Measurements from ENCODE around the gene LAMC1. TPM values are rescaled to one million over a fixed set of nuclear protein-coding genes. Genes with fewer than 3 reads are reported as not detected.

The LAMC1 gene
- total RNA-seq, 1 experiment from 2014 or later, result 71.5 TPM

- no peaks in the 10 kb centered on the region for H3K36me3 ChIP-seq (ENCODE audit: low read depth, low read length)
- peak overlapping the region; percentile 77 for H3K27ac ChIP-seq (ENCODE audit: low read length)
- no TSS peak for BruUV-seq (replicated peaks)
- CTCF ChIA-PET, result no interaction called here
- no peak overlapping the region for H3K4me2 ChIP-seq (ENCODE audit: low read length)
- TF ChIP-seq EZH2phosphoT487 (IDR thresholded peaks at IDR 0.05; ENCODE audit: borderline replicate concordance, low read length), result no peak
- no peak for TF ChIP-seq CTCF (conservative IDR thresholded peaks at IDR 0.05; ENCODE audit: low read depth, low read length)
- TF ChIP-seq EZH2 (IDR thresholded peaks at IDR 0.05; ENCODE audit: low read length, unreplicated experiment), result no peak
- H3K27me3 ChIP-seq (ENCODE audit: low read length), result no peaks in the 10 kb centered on the region
- DNase-seq (peak; percentile 35), ATAC-seq (peak; percentile 37)
- no peak overlapping the region for H3K9ac ChIP-seq (ENCODE audit: low read length)
- POLR2A ChIA-PET (ENCODE audit: unreplicated experiment), result no interaction called here
- intact Hi-C loops (cut with micrococcal nuclease), result no loop called here
- H3K9me2 ChIP-seq (replicated peaks; ENCODE audit: low read length), result no peaks in the 10 kb centered on the region
- H3F3A ChIP-seq (ENCODE audit: low read length, unreplicated experiment), result no peaks in the 10 kb centered on the region
- peaks cover 91% of the 10 kb centered on the region for H3K79me2 ChIP-seq (ENCODE audit: low read length)
- H2AFZ ChIP-seq (ENCODE audit: low read length), result no peak overlapping the region
- H3K4me3 ChIP-seq (ENCODE audit: low read length), result no peak overlapping the region
- no peaks in the 10 kb centered on the region for H3K9me3 ChIP-seq (ENCODE audit: low read length)
- H3K4me1 ChIP-seq (ENCODE audit: insufficient read depth, low read length), result peaks cover 34% of the 10 kb centered on the region
- H4K20me1 ChIP-seq (ENCODE audit: low read length), result peaks cover 4% of the 10 kb centered on the region; the same call in 1 of the 2 replicates
Observed at GRCh38 chr1:183051546-183051945, 28.3 kb downstream of the LAMC1 start.

- DNase-seq, result peak; percentile 69
- intact Hi-C loops (cut with micrococcal nuclease), result no loop called here
- Histone ChIP-seq H3K36me3 (ENCODE audit: low read depth, low read length) (no peaks in the 10 kb centered on the region), H4K20me1 (ENCODE audit: low read length) (peaks cover 4% of the 10 kb centered on the region; the same call in 1 of the 2 replicates), H3K27ac (ENCODE audit: low read length) (peak overlapping the region; percentile 77), H3F3A (ENCODE audit: low read length, unreplicated experiment) (no peaks in the 10 kb centered on the region), H3K9me2 (replicated peaks; ENCODE audit: low read length) (no peaks in the 10 kb centered on the region), H3K4me3 (ENCODE audit: low read length) (no peak overlapping the region), H3K4me1 (ENCODE audit: insufficient read depth, low read length) (peaks cover 42% of the 10 kb centered on the region), H3K79me2 (ENCODE audit: low read length) (peaks cover 91% of the 10 kb centered on the region), H3K9ac (ENCODE audit: low read length) (peak overlapping the region; percentile 44), H3K4me2 (ENCODE audit: low read length) (peak overlapping the region; percentile 32; the same call in 1 of the 2 replicates), H3K27me3 (ENCODE audit: low read length) (no peaks in the 10 kb centered on the region), H3K9me3 (ENCODE audit: low read length) (no peaks in the 10 kb centered on the region), H2AFZ (ENCODE audit: low read length) (no peak overlapping the region)
- ATAC-seq, result peak; percentile 82
- CTCF ChIA-PET, result no interaction called here
- TF ChIP-seq EZH2phosphoT487 (IDR thresholded peaks at IDR 0.05; ENCODE audit: borderline replicate concordance, low read length), result no peak
- TF ChIP-seq CTCF (conservative IDR thresholded peaks at IDR 0.05; ENCODE audit: low read depth, low read length), result no peak
- TF ChIP-seq EZH2 (IDR thresholded peaks at IDR 0.05; ENCODE audit: low read length, unreplicated experiment), result no peak
- POLR2A ChIA-PET (ENCODE audit: unreplicated experiment), result no interaction called here
- BruUV-seq (replicated peaks), result no TSS peak
Observed at GRCh38 chr1:183052861-183053260, 29.6 kb downstream of the LAMC1 start.

- Histone ChIP-seq H3K9ac (ENCODE audit: low read length) (peak overlapping the region; percentile 74; the same call in 1 of the 2 replicates), H4K20me1 (ENCODE audit: low read length) (no peaks in the 10 kb centered on the region; the same call in 1 of the 2 replicates), H3K79me2 (ENCODE audit: low read length) (peaks cover 95% of the 10 kb centered on the region), H2AFZ (ENCODE audit: low read length) (no peak overlapping the region), H3K4me2 (ENCODE audit: low read length) (peak overlapping the region; percentile 79; the same call in 1 of the 2 replicates), H3K4me3 (ENCODE audit: low read length) (no peak overlapping the region), H3K27me3 (ENCODE audit: low read length) (no peaks in the 10 kb centered on the region), H3K4me1 (ENCODE audit: insufficient read depth, low read length) (peaks cover 54% of the 10 kb centered on the region), H3F3A (ENCODE audit: low read length, unreplicated experiment) (no peaks in the 10 kb centered on the region), H3K9me2 (replicated peaks; ENCODE audit: low read length) (no peaks in the 10 kb centered on the region), H3K36me3 (ENCODE audit: low read depth, low read length) (no peaks in the 10 kb centered on the region), H3K27ac (ENCODE audit: low read length) (peak overlapping the region; percentile 98), H3K9me3 (ENCODE audit: low read length) (no peaks in the 10 kb centered on the region)
- DNase-seq (no peak), ATAC-seq (no peak)
- TF ChIP-seq EZH2phosphoT487 (IDR thresholded peaks at IDR 0.05; ENCODE audit: borderline replicate concordance, low read length) (no peak), EZH2 (IDR thresholded peaks at IDR 0.05; ENCODE audit: low read length, unreplicated experiment) (no peak), CTCF (conservative IDR thresholded peaks at IDR 0.05; ENCODE audit: low read depth, low read length) (no peak)
- intact Hi-C loops (cut with micrococcal nuclease), result no loop called here
- BruUV-seq (replicated peaks), result no TSS peak
- POLR2A ChIA-PET (ENCODE audit: unreplicated experiment), result no interaction called here
- CTCF ChIA-PET, result no interaction called here
Observed at GRCh38 chr1:183058851-183059502, 35.8 kb downstream of the LAMC1 start.

Data from PC-3 (cell line).